Neuronal stem cell (in vitro differentiated cells): Measurements from ENCODE around the gene AKR1B1. TPM values are rescaled to one million over a fixed set of nuclear protein-coding genes. Genes with fewer than 3 reads are reported as not detected.

Experiments
- DNase-seq: peaks from one replicate; pipeline ENCODE4 v3.0.0-alpha.2; 2013; ENCODE audit warnings: low spot score
- H2AFZ ChIP-seq: one replicate; pipeline ENCODE4 v1.6.1; 2013; ENCODE audit warnings: mild to moderate bottlenecking, low read length, inconsistent platforms
- H2AK5ac ChIP-seq: 2 replicates; pipeline ENCODE4 v1.6.1; 2013; ENCODE audit warnings: low read depth, mild to moderate bottlenecking, inconsistent platforms, low read length, moderate library complexity, mixed read lengths
- H2BK120ac ChIP-seq: 2 replicates; pipeline ENCODE4 v1.6.1; 2013; ENCODE audit warnings: low read depth, mild to moderate bottlenecking, inconsistent platforms, low read length, moderate library complexity, mixed read lengths
- H2BK12ac ChIP-seq: one replicate; pipeline ENCODE4 v1.6.1; 2013; ENCODE audit warnings: low read length, inconsistent platforms
- H2BK15ac ChIP-seq: 2 replicates; pipeline ENCODE4 v1.6.1; 2013; ENCODE audit warnings: mild to moderate bottlenecking, low read length, inconsistent platforms, mixed read lengths
- H2BK5ac ChIP-seq: one replicate; pipeline ENCODE4 v1.6.1; 2013; ENCODE audit warnings: inconsistent platforms, mild to moderate bottlenecking, low read length, moderate library complexity
- H3K14ac ChIP-seq: one replicate; pipeline ENCODE4 v1.6.1; 2013; ENCODE audit warnings: low read length, inconsistent platforms
- H3K18ac ChIP-seq: 2 replicates; pipeline ENCODE4 v1.6.1; 2013; ENCODE audit warnings: low read length, inconsistent platforms
- H3K23ac ChIP-seq: 2 replicates; pipeline ENCODE4 v1.6.1; 2013; ENCODE audit warnings: low read depth, mild to moderate bottlenecking, mixed read lengths, low read length, inconsistent platforms; ENCODE audit not compliant: poor library complexity
- H3K27ac ChIP-seq: replicated peaks from 3 replicates; pipeline ENCODE4 v1.5.1; 2013; ENCODE audit warnings: low read length, inconsistent platforms
- H3K27me3 ChIP-seq, 3 experiments: 2 replicates each; pipeline ENCODE4 v1.6.1; 2013; ENCODE audit warnings: low read length in 3 of 3, mild to moderate bottlenecking in 2 of 3, inconsistent platforms in 1 of 3, low read depth in 1 of 3, mixed read lengths in 1 of 3, moderate library complexity in 1 of 3; ENCODE audit not compliant: control insufficient read depth in 3 of 3, insufficient read depth in 3 of 3
- H3K36me3 ChIP-seq, 2 donors: replicated peaks in 1 of 2; 2 replicates each; pipeline ENCODE4 v1.6.1; 2013; ENCODE audit warnings: low read length in 2 of 2; ENCODE audit not compliant: control insufficient read depth in 2 of 2, insufficient read depth in 2 of 2
- H3K4ac ChIP-seq: 2 replicates; pipeline ENCODE4 v1.6.1; 2013; ENCODE audit warnings: inconsistent platforms, mild to moderate bottlenecking, low read length, moderate library complexity
- H3K4me1 ChIP-seq, 2 donors: 1 replicate in 1 of 2; 2 replicates in 1 of 2; pipeline ENCODE4 v1.6.1; 2013; ENCODE audit warnings: low read length in 2 of 2, low read depth in 1 of 2; ENCODE audit not compliant: control insufficient read depth in 2 of 2, insufficient read depth in 1 of 2
- H3K4me2 ChIP-seq: one replicate; pipeline ENCODE4 v1.6.1; 2013; ENCODE audit warnings: mild to moderate bottlenecking, low read length, inconsistent platforms; ENCODE audit not compliant: insufficient read depth, poor library complexity, severe bottlenecking
- H3K4me3 ChIP-seq, 2 donors: 2 replicates each; pipeline ENCODE4 v1.5.1; 2013; ENCODE audit warnings: low read length in 2 of 2, mild to moderate bottlenecking in 2 of 2, inconsistent platforms in 1 of 2, moderate library complexity in 1 of 2
- H3K79me1 ChIP-seq: one replicate; pipeline ENCODE4 v1.6.1; 2013; ENCODE audit warnings: low read depth, mild to moderate bottlenecking, inconsistent platforms, low read length, moderate library complexity
- H3K9ac ChIP-seq: one replicate; pipeline ENCODE4 v1.6.1; 2013; ENCODE audit warnings: mild to moderate bottlenecking, low read depth, low read length, inconsistent platforms; ENCODE audit not compliant: poor library complexity
- H3K9me3 ChIP-seq, 2 donors: replicated peaks in 1 of 2; 2 replicates each; pipeline versions ENCODE3 to v1.6.1; 2013; ENCODE audit warnings: low read length in 2 of 2, mild to moderate bottlenecking in 2 of 2, inconsistent platforms in 1 of 2, low read depth in 1 of 2, mixed read lengths in 1 of 2, moderate library complexity in 1 of 2; ENCODE audit not compliant: control insufficient read depth in 2 of 2, insufficient read depth in 1 of 2
- H4K8ac ChIP-seq: one replicate; pipeline ENCODE4 v1.6.1; 2013; ENCODE audit warnings: low read depth, mild to moderate bottlenecking, inconsistent platforms, low read length, moderate library complexity
- H4K91ac ChIP-seq: one replicate; pipeline ENCODE4 v1.6.1; 2013; ENCODE audit warnings: low read length, low read depth, mild to moderate bottlenecking, inconsistent platforms; ENCODE audit not compliant: poor library complexity
- WGBS, 2 donors: extraction: QIAGEN DNeasy Blood & Tissue Kit; methylation state at CpG; one replicate each; pipeline ENCODE4 v1.1.7; 2013; ENCODE audit warnings: missing lambda C conversion rate in 2 of 2, mixed read lengths in 1 of 2; ENCODE audit not compliant: insufficient read length in 2 of 2, insufficient replicate concordance in 1 of 2; ENCODE audit errors: extremely low coverage in 2 of 2; 5-methylcytosine and 5-hydroxymethylcytosine counted together
- polyA plus RNA-seq, 2 experiments: library from polyadenylated mRNA; stranded (reverse); fragments of 200-250 nt; gene quantifications; one replicate each; pipeline ENCODE4 v1.2.3, GENCODE V29; 2013

Gene AKR1B1
- 127 TPM for polyA plus RNA-seq (2013, experiment 1 of 2)
- 127 TPM for polyA plus RNA-seq (2013, experiment 2 of 2)

- Histone ChIP-seq H3K9ac (peak within 1 kb of the TSS; percentile 95), H2BK5ac (peak within 1 kb of the TSS; percentile 59), H3K79me1 (peaks cover 3% of the 10 kb centered on the region), H2AFZ (peak within 1 kb of the TSS; percentile 98), H3K36me3 (peaks cover 0 to 36% of the 10 kb centered on the region in 2 donors), H3K4me3 (peak within 1 kb of the TSS; percentile 81 to 98), H4K8ac (no peak within 1 kb of the TSS), H3K18ac (peak within 1 kb of the TSS; percentile 95), H3K4me1 (peaks cover 3 to 8% of the 10 kb centered on the region in 2 donors), H3K27me3 (peaks cover 0 to 11% (median 0%) of the 10 kb centered on the region in 3 experiments), H3K27ac (no peak within 1 kb of the TSS), H2AK5ac (no peak within 1 kb of the TSS), H3K9me3 (peaks cover 4 to 11% of the 10 kb centered on the region in 2 donors), H3K14ac (peak within 1 kb of the TSS; percentile 59), H3K4ac (no peak within 1 kb of the TSS), H2BK120ac (peak within 1 kb of the TSS; percentile 62), H3K23ac (no peak within 1 kb of the TSS), H4K91ac (no peak within 1 kb of the TSS), H2BK15ac (no peak within 1 kb of the TSS), H3K4me2 (peak within 1 kb of the TSS; percentile 68), H2BK12ac (no peak within 1 kb of the TSS)
- DNase-seq: peak; percentile 87
- no CpG with 5 or more reads among the region's 61 CpGs for WGBS, 2 donors
Measured at GRCh38 chr7:134458806-134459698, at the start of gene AKR1B1. AKR1B1 (minus strand) TSS chr7:134459100; CDS start chr7:134459062, 38 bp downstream.

GRCh38 chr7:134505856-134506255, 47.0 kb upstream of the AKR1B1 start:
- Histone ChIP-seq H2AK5ac (no peak overlapping the region), H3K4me1 (no peaks in the 10 kb centered on the region), H2AFZ (no peak overlapping the region), H3K4ac (no peak overlapping the region), H3K36me3 (no peaks in the 10 kb centered on the region), H3K4me2 (no peak overlapping the region), H3K27ac (no peak overlapping the region), H3K27me3 (peaks cover 0 to 11% (median 0%) of the 10 kb centered on the region in 3 experiments), H3K14ac (no peak overlapping the region), H4K8ac (no peak overlapping the region), H4K91ac (no peak overlapping the region), H3K9ac (no peak overlapping the region), H2BK120ac (no peak overlapping the region), H3K23ac (no peak overlapping the region), H3K79me1 (no peaks in the 10 kb centered on the region), H2BK12ac (no peak overlapping the region), H3K9me3 (no peaks in the 10 kb centered on the region), H2BK5ac (no peak overlapping the region), H3K4me3 (no peak overlapping the region), H3K18ac (no peak overlapping the region), H2BK15ac (no peak overlapping the region)
- DNase-seq: no peak
- no CpG with 5 or more reads among the region's 4 CpGs for WGBS, 2 donors

- no peaks in the 10 kb centered on the region for H3K36me3 ChIP-seq
- no peak overlapping the region for H3K23ac ChIP-seq
- no peaks in the 10 kb centered on the region for H3K9me3 ChIP-seq
- no peak overlapping the region for H2AK5ac ChIP-seq
- H2BK12ac ChIP-seq: no peak overlapping the region
- DNase-seq: no peak
- H3K79me1 ChIP-seq: no peaks in the 10 kb centered on the region
- H3K18ac ChIP-seq: no peak overlapping the region
- no peaks in the 10 kb centered on the region for H3K4me1 ChIP-seq
- no peak overlapping the region for H3K9ac ChIP-seq
- H4K8ac ChIP-seq: no peak overlapping the region
- no peak overlapping the region for H4K91ac ChIP-seq
- H3K14ac ChIP-seq: no peak overlapping the region
- no peak overlapping the region for H2AFZ ChIP-seq
- H2BK5ac ChIP-seq: no peak overlapping the region
- no peak overlapping the region for H2BK120ac ChIP-seq
- no peak overlapping the region for H3K4ac ChIP-seq
- H3K4me2 ChIP-seq: no peak overlapping the region
- no CpG with 5 or more reads among the region's 3 CpGs for WGBS, 2 donors
- no peak overlapping the region for H3K4me3 ChIP-seq
- H3K27me3 ChIP-seq: peaks cover 0 to 9% (median 0%) of the 10 kb centered on the region in 3 experiments
- no peak overlapping the region for H3K27ac ChIP-seq
- no peak overlapping the region for H2BK15ac ChIP-seq
Measured at GRCh38 chr7:134504660-134505164, 45.8 kb upstream of the AKR1B1 start.
